Endothelial cell of umbilical vein (primary cell): ENCODE results near the gene EFNA2. TPM values are rescaled to one million over a fixed set of nuclear protein-coding genes. Genes with fewer than 3 reads are reported as not detected.

Source experiments
- BruUV-seq: library from RNA; stranded (reverse); fragments of 400-500 nt; replicated peaks from 2 replicates; lab custom pipeline; 2021; lab: Mats Ljungman, UMichigan
- CTCF ChIA-PET: fragments of 300-600, 350-600 bp; sonication (Branson Sonifier 250); formaldehyde crosslinking; loops from one replicate; lab custom pipeline; 2021; ENCODE audit warnings: antibody characterized with exemption, inconsistent platforms; lab: Charles Lee
- POLR2A ChIA-PET: fragments of 300-600, 350-600 bp; sonication (Branson Sonifier 250); formaldehyde crosslinking; loops from one replicate; lab custom pipeline; 2021; ENCODE audit warnings: antibody characterized with exemption, inconsistent platforms; lab: Charles Lee
- DNase-seq: peaks from one replicate; pipeline ENCODE4 v3.0.0-alpha.2; 2011; ENCODE audit warnings: low read depth, low spot score
- FAIRE-seq: peaks from 2 replicates; lab custom pipeline; 2011; peaks lifted over from hg19 to GRCh38; lab: Jason Lieb, UNC
- H2AFZ ChIP-seq: 2 replicates; pipeline ENCODE4 v1.6.0; 2012; ENCODE audit warnings: low read depth, low read length, control low read depth, inconsistent platforms
- H3K27ac ChIP-seq: 2 replicates; pipeline ENCODE4 v1.5.1; 2011; ENCODE audit warnings: low read depth, mild to moderate bottlenecking, control low read depth, low read length, moderate library complexity; ENCODE audit not compliant: insufficient read depth
- H3K27me3 ChIP-seq, 2 experiments: 2 replicates each; pipeline versions ENCODE4 v1.6.0 to v1.6.1; 2011; ENCODE audit warnings: low read length in 2 of 2, mixed read lengths in 1 of 2; ENCODE audit not compliant: control insufficient read depth in 2 of 2, insufficient read depth in 2 of 2
- H3K36me3 ChIP-seq, 2 experiments: 2 replicates in 1 of 2; 3 replicates in 1 of 2; pipeline ENCODE4 v1.5.1; 2011; ENCODE audit warnings: low read length in 2 of 2, mild to moderate bottlenecking in 1 of 2, moderate library complexity in 1 of 2; ENCODE audit not compliant: control insufficient read depth in 2 of 2, insufficient read depth in 2 of 2; ENCODE audit errors: extremely low read depth in 1 of 2
- H3K4me1 ChIP-seq: 3 replicates; pipeline ENCODE4 v1.5.1; 2011; ENCODE audit warnings: mild to moderate bottlenecking, low read length; ENCODE audit not compliant: control insufficient read depth, insufficient read depth; ENCODE audit errors: extremely low read depth
- H3K4me2 ChIP-seq: 2 replicates; pipeline ENCODE4 v1.6.1; 2011; ENCODE audit warnings: low read length, control low read depth, mixed read lengths; ENCODE audit not compliant: insufficient read depth
- H3K4me3 ChIP-seq, 3 experiments: fragments of 200-600 bp in 1 of 3; sonication (generic), shearing (Covaris generic) in 1 of 3; replicated peaks in 1 of 3; 2 replicates each; pipeline ENCODE4 v1.5.1; 2011 to 2016; ENCODE audit warnings: control low read depth in 3 of 3, low read length in 3 of 3, mild to moderate bottlenecking in 2 of 3, inconsistent platforms in 1 of 3, low read depth in 1 of 3, moderate library complexity in 1 of 3; ENCODE audit not compliant: insufficient read depth in 1 of 3
- H3K79me2 ChIP-seq: 2 replicates; pipeline ENCODE4 v1.6.0; 2012; ENCODE audit warnings: low read length, inconsistent platforms; ENCODE audit not compliant: control insufficient read depth, insufficient read depth
- H3K9ac ChIP-seq: replicated peaks from 2 replicates; pipeline ENCODE3; 2011; ENCODE audit warnings: low read length, control low read depth; ENCODE audit not compliant: insufficient read depth; ENCODE audit errors: extremely low read depth
- H3K9me1 ChIP-seq: replicated peaks from 3 replicates; pipeline ENCODE4 v1.6.0; 2011; ENCODE audit warnings: mild to moderate bottlenecking, low read length; ENCODE audit not compliant: control insufficient read depth, insufficient read depth; ENCODE audit errors: extremely low read depth
- H3K9me3 ChIP-seq: replicated peaks from 2 replicates; pipeline ENCODE4 v1.5.1; 2012; ENCODE audit warnings: low read length, inconsistent platforms; ENCODE audit not compliant: control insufficient read depth, insufficient read depth
- H4K20me1 ChIP-seq: replicated peaks from 2 replicates; pipeline ENCODE3; 2011; ENCODE audit warnings: mild to moderate bottlenecking, low read length; ENCODE audit not compliant: control insufficient read depth, insufficient read depth; ENCODE audit errors: extremely low read depth
- CTCF ChIP-seq, 2 donors: IDR thresholded peaks; 1 replicate in 1 of 2; 2 replicates in 1 of 2; pipeline ENCODE4 v1.5.1; 2011; ENCODE audit warnings: low read length in 2 of 2, mild to moderate bottlenecking in 2 of 2, moderate library complexity in 2 of 2, control low read depth in 1 of 2, inconsistent platforms in 1 of 2, low read depth in 1 of 2; ENCODE audit not compliant: insufficient read depth in 1 of 2; ENCODE audit errors: extremely low read depth in 1 of 2
- EZH2 ChIP-seq: IDR thresholded peaks from 2 replicates; pipeline ENCODE4 v1.6.1; 2012; ENCODE audit warnings: borderline replicate concordance, low read depth, mild to moderate bottlenecking, moderate library complexity, low read length, inconsistent platforms; ENCODE audit not compliant: severe bottlenecking
- JUN ChIP-seq: IDR thresholded peaks from 2 replicates; pipeline ENCODE4 v1.6.1; 2011; ENCODE audit warnings: borderline replicate concordance, low read depth; ENCODE audit not compliant: insufficient read length, insufficient read depth
- POLR2A ChIP-seq: IDR thresholded peaks from 2 replicates; pipeline ENCODE4 v1.6.1; 2012; ENCODE audit warnings: low read depth, mild to moderate bottlenecking, control low read depth, low read length
- POLR2AphosphoS5 ChIP-seq: IDR thresholded peaks from 2 replicates; pipeline ENCODE4 v1.6.1; 2012; ENCODE audit warnings: low read depth, mild to moderate bottlenecking, control low read depth, low read length, moderate library complexity; ENCODE audit not compliant: insufficient read depth
- dilution Hi-C: fragments of 300-500 bp; cut with MboI; formaldehyde crosslinking; loops from one replicate; pipeline ENCODE4 v1.15.0; 2019; ENCODE audit warnings: low sequenced_read_pairs; ENCODE audit not compliant: extremely low pct_ligation_motif_present
- intact Hi-C: fragments of 100-400 bp; cut with micrococcal nuclease; formaldehyde crosslinking; loops from one replicate; pipeline ENCODE4 v1.10.0; 2022
- polyA plus RNA-seq, 4 experiments: library from polyadenylated mRNA; depleted of rRNA in 3 of 4; stranded (reverse) in 3 of 4; unstranded in 1 of 4; fragments of >200 nt; gene quantifications; 2 replicates each; pipeline versions ENCODE4 v1.2.1 to v1.2.3, GENCODE V29; 2011 to 2012; ENCODE audit warnings: missing spikeins in 1 of 4
- total RNA-seq: library from RNA; stranded (reverse); gene quantifications from 2 replicates; pipeline ENCODE4 v1.2.3, GENCODE V29; 2021

The EFNA2 gene
- total and polyA plus RNA-seq, 2 donors (not counting 3 experiments of a cell fraction or from before 2014, with no cell fraction given): 0.52 to 1.1 TPM

- ChIA-PET POLR2A (interaction anchor here (0.6 kb wide), 1 partner anchor 21 kb away, joined by 5 read pairs; no protein-coding TSS in a partner anchor), CTCF (interaction anchor here (3.9 kb wide), 1 partner anchor 29 kb away, joined by 42 read pairs; no protein-coding TSS in a partner anchor)
- no peak for DNase-seq
- no peak overlapping the region for H2AFZ ChIP-seq
- H3K27ac ChIP-seq: no peak overlapping the region
- no peak overlapping the region for H3K4me3 ChIP-seq
- H3K36me3 ChIP-seq: peaks cover 23 to 34% of the 10 kb centered on the region in 2 experiments
- TF ChIP-seq EZH2 (no peak), POLR2AphosphoS5 (peak; percentile 26), JUN (no peak), POLR2A (peak; percentile 26), CTCF (IDR thresholded peaks at IDR 0.05; ENCODE audit: extremely low read depth in 1 of 2, insufficient read depth in 1 of 2, low read depth in 1 of 2, low read length in 2 of 2) (no peak)
- peaks cover 39% of the 10 kb centered on the region for H3K4me1 ChIP-seq
- H3K27me3 ChIP-seq: no peaks in the 10 kb centered on the region
- no peak for FAIRE-seq
- H3K79me2 ChIP-seq: peaks cover 48% of the 10 kb centered on the region
- no peak overlapping the region for H3K4me2 ChIP-seq
- no peaks in the 10 kb centered on the region for H3K9me1 ChIP-seq
- no peak overlapping the region for H3K9ac ChIP-seq
- no TSS peak for BruUV-seq
- dilution Hi-C loops: no loop called here
- no peaks in the 10 kb centered on the region for H4K20me1 ChIP-seq
- intact Hi-C loops: no loop called here
- H3K9me3 ChIP-seq: no peaks in the 10 kb centered on the region
These were observed 12.2 kb upstream of the EFNA2 start for GRCh38 chr19:1273263-1274041.
